HG03060 (cell line): Measurements from ENCODE around the gene RASAL2.
"Not testable (repeated sequence)": the region's sequence is repeated elsewhere in the genome, so short reads cannot be mapped to it uniquely, and the experiment has no call there.

Experiments
- ATAC-seq: cut with Tn5 transposase; IDR thresholded peaks from one replicate; pipeline ENCODE4 v1.9.1; 2021; ENCODE audit warnings: low read depth, moderate number of reproducible peaks; ENCODE audit not compliant: unreplicated experiment

The RASAL2 gene

GRCh38 chr1:178271471-178271870 is 177.6 kb downstream of the RASAL2 start:
- ATAC-seq = no peak

DNA sequence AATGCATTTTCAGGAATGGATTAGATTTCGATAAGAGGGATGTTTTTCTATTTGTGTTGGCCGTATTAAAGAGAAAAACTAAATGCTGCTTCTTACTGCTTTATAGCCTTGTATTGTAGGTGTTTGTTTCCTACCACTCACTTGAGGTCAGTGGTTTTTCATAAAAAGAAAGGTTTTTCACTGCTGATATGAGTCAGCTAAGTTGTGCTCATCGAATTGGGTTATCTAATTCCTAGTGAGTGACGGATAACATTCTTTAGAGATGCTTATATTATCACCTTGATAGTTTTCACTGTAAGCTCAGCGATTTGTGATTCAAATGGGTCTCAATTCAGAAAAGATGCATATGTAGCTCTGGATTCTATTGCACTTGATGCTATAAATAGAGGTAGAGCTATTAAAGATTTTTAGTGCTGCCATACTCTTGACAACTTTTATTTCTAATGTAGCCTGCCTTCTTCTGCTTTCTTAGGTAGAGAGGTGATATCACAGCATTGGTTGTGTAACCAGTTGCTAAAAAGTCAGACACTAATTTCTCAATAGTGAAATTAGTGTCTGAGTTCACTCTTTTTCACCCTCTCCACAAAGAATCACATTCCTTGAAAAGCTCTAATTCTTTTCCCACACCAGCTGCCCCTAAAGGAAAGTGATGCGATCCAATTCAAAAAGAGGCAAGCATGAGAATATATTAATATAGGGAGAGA is 180.0 kb downstream of the RASAL2 start:
- ATAC-seq = no peak

DNA sequence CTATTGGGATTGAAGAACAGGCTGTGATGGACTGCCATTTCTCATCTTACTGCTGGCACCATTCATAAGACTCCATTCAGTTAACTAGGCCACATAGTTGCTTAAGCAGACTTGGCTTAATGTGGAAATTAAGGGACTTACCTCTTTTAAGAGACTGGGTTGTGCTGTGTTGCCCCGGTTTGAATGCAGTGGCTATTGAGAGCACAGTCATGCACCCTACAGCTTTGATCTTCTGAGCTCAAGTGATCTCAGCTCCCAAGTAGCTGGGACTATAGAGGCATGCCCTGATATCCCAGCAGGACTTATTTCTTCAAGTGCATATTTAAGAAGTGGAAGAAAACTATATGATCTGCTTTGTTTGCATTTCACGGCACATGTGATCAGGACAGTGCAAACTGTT is 181.1 kb downstream of the RASAL2 start:
- no peak for ATAC-seq

GRCh38 chr1:178275553-178275952 is 181.6 kb downstream of the RASAL2 start:
- ATAC-seq = no peak

DNA sequence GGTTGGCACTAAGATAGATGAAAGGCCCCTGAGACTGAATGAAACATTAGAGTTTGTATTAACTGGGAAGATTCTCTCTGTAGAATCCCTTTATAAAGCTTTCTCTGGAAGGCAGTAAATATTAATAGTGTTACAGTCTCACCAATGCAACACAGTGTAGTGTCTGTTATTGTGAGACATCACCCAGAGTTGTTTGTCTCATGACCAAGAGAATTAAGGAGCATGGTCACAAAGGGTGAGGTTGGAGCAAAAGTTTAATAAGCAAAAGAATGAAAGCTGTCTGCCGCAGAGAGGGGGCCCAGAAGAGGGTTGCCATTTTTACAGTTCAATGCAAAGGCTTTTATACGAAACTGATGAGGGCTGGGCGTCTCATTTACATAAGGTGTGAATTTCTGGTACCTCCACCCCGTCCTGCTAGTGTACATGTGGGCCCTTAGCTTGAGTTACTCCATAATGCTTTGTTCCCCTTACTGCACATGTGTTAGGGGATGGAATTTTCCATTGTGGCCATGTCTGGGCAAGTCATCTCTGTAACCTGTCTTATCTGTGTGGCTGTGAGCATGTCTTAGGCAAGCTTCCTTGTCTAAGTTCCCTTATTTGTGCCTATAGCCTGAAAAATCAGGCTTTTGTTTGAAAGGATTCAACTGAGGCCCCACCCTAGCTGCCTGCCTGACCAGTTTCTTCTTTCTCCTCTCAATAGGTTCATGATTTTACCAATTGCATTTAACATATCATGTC is 184.1 kb downstream of the RASAL2 start:
- no peak for ATAC-seq

GRCh38 chr1:178278916-178279686 is 185.2 kb downstream of the RASAL2 start:
- ATAC-seq = no peak

DNA sequence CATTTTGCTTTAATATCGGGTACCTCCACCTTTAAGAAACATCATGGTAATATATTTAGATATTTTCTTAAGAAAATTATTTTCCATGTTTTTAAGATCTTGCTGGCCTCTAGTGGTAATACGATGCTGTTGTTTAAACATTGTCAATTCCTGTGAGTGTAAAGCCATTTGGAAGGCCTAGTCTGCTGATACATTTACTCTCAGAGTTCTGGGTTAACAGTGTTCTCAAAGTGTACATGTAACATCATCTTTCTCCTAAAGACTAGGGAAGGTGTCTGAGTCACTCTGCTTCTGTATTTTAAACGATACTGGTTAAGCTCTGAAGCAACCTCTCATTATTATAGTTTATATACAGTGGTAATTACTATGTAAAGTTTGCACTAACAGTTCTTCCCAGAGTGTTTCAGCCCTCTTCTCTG is 189.1 kb downstream of the RASAL2 start:
- ATAC-seq = no peak

- ATAC-seq = no peak
These were observed 189.5 kb downstream of the RASAL2 start for GRCh38 chr1:178283409-178283808.

DNA sequence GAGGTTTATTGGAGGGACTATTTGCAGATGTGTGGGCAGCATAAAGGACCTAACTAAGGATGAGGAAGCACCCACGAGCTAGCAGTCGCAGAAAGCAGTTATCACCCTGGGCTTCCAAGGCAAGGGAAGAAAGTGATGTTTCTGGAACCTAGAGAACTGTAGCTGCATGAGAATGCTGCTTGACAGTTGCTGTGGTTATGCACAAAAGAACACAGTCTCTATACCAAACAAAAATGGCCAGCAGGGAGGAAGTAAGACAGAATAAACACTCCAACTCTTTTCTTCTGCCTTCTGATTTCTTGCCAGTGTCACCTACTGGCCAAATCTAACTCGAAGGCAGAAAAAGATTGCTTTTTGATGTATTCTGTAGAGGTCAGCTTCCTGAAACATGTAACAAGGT is 190.2 kb downstream of the RASAL2 start:
- no peak for ATAC-seq

DNA sequence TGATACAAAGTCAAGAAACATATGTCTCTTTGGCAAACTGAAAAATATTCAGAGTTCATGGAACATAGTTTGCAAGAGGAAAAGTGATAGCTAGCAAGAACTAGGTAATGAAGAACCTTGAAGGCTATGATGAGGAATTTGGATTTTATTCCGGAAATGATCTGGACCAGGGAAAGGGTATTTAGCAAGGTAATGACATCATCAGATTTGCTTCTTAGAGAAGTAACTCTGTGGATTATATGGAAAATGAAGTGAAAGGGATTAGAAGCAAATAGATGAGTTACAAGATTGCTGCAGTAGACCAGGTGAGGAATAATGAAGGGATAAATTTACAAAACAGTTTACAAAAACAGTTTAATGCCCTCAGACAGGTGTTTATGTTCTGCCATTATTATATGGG is 197.3 kb downstream of the RASAL2 start:
- no peak for ATAC-seq

DNA sequence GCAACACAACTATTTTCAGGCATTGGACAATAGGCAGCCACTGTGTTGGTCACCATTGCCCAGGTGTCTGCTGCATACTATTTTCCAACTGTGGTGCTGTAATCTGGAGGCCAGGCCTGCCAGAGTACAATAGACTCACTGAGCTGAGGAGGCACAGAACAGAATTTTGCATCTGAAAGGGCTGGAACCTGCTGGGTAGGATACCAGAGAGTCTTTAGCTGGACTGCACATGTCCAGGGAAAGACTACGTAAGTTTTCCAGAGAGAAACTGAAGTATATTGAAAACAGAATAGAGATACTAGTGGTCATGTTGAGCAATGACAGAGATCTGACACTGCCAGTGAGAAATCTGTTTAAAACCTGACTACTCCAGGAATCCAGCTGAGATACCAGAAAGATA is 200.8 kb downstream of the RASAL2 start:
- ATAC-seq = no peak

DNA sequence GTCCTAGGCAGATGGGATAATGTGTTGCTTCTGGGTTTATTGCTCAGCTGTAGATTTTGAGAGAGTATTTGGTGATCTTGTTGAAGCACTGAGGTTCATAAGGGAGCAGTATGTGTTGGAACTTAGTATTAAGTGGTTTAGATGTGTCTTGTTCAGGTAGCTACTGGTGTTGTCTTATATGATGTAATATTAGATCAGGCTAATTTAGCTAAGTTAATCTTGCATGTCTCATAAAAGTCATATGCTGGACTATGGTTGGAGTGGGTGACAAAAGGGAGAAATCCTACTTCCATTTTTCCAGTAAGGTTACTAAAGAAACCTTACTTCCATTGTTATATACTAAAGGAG is 206.4 kb downstream of the RASAL2 start:
- no peak for ATAC-seq

DNA sequence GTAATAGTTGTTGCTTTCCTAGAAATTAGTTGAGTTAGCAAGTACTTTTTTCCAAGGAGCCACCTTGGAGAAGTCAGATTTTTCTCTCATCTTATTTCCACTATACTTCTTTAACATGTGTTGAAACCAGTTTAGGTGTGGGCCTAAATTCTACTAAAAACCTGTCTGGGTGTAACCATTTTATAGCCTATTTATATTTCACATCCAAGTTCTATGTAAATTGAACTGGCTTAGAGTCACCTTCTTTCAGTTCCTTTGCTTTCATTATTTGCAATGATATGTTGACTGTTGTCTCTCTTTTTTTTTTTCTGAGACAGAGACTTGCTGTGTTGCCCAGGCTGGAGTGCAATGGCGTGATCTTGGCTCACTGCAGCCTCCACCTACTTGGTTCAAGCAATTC is 207.2 kb downstream of the RASAL2 start:
- ATAC-seq = no peak

- no peak for ATAC-seq
These were observed 213.4 kb downstream of the RASAL2 start for GRCh38 chr1:178307264-178307663.

DNA sequence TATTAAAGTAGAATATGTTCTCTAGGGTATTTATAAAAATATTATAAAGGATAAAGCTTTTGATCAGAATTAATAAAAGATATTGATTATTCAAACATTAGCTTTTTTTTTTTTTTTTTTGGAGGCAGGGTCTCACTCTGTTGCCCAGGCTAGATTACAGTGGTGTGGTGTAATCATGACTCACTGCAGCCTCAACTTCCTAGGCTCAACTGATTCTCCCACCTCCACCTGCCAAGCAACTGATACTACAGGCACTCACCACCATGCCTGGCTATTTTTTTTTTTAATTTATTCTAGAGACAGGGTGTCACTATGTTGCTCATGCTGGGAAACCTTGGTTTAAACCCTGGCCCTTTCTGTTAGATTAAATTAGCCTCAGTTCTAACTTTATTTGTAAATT is 214.5 kb downstream of the RASAL2 start:
- ATAC-seq = no peak

GRCh38 chr1:178310685-178311105 is 216.8 kb downstream of the RASAL2 start:
- ATAC-seq = peak; percentile 95

DNA sequence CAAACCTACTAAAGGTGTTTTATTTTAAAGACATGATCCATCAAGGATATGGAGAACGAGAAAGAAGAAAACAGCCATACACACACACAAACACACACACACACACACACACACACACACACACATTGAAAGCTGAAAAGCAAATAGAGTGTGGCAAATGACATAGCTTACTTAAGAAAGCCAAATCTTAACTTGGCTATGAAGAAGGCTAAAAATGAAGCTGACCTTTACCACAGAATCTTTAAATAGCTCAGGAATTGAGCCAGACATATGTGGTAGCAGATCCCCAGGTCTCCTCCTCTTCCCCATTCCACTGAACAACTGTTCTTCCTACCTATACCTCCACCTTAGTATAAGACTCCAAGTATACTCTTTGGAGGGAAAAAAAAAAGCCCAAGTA is 217.3 kb downstream of the RASAL2 start:
- ATAC-seq = no peak

DNA sequence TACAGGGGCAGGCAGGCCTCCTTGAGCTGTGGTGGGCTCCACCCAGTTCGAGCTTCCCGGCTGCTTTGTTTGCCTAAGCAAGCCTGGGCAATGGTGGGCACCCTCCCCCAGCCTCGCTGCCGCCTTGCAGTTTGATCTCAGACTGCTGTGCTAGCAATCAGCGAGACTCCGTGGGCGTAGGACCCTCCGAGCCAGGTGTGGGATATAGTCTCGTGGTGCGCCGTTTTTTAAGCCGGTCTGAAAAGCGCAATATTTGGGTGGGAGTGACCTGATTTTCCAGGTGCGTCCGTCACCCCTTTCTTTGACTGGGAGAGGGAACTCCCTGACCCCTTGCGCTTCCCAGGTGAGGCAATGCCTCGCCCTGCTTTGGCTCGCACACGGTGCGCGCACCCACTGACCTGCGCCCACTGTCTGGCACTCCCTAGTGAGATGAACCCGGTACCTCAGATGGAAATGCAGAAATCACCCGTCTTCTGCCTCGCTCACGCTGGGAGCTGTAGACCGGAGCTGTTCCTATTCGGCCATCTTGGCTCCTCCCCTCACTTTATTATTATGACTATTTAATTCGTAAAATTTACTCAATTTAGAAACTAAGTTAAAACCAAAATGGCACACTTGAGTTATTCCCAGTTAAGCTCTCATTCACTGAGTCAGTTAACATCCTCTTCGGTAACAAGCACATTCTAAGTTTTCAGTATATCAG is 226.5 kb downstream of the RASAL2 start:
- ATAC-seq = not testable (repeated sequence)

- ATAC-seq = no peak
These were observed 229.2 kb downstream of the RASAL2 start for GRCh38 chr1:178323067-178323466.

- no peak for ATAC-seq
These were observed 230.1 kb downstream of the RASAL2 start for GRCh38 chr1:178324003-178324402.

- ATAC-seq = no peak
These were observed 234.8 kb downstream of the RASAL2 start for GRCh38 chr1:178328728-178329127.
